GM10266 (cell line): ENCODE results near the gene CTDP1.

Source experiments
- DNase-seq: peaks from one replicate; pipeline ENCODE4 v3.0.0; 2012; ENCODE audit errors: extremely low spot score
- CTCF ChIP-seq: IDR thresholded peaks from 2 replicates; pipeline ENCODE4 v1.5.1; 2012; ENCODE audit warnings: mild to moderate bottlenecking, low read depth; ENCODE audit not compliant: control insufficient read depth, insufficient read depth; ENCODE audit errors: missing control alignments

Gene CTDP1

GRCh38 chr18:79782566-79783308, 103.1 kb downstream of the CTDP1 start:
- DNase-seq: no peak
- TF ChIP-seq CTCF: no peak

GRCh38 chr18:79784071-79784913, 104.7 kb downstream of the CTDP1 start:
- no peak for DNase-seq
- TF ChIP-seq CTCF: no peak

GRCh38 chr18:79784965-79785770, 105.6 kb downstream of the CTDP1 start:
- no peak for TF ChIP-seq CTCF
- no peak for DNase-seq

GRCh38 chr18:79785831-79786230, 106.2 kb downstream of the CTDP1 start:
- DNase-seq: no peak
- TF ChIP-seq CTCF: no peak

- TF ChIP-seq CTCF: no peak
These were observed 106.7 kb downstream of the CTDP1 start for GRCh38 chr18:79786304-79786703.

GRCh38 chr18:79786786-79787526, 107.4 kb downstream of the CTDP1 start:
- DNase-seq: no peak
- TF ChIP-seq CTCF: no peak

More at GRCh38 chr18:79786304-79786703, 106.7 kb downstream of the CTDP1 start:
- DNase-seq: no peak
